ENCODE results near the gene SEC23A.

Gene SEC23A

GRCh38 chr14:39005044-39005880 is 97.8 kb downstream of the SEC23A start:
- H3K4me3 ChIP-seq (ENCODE audit: control insufficient read depth, low read depth, low read length): no peak overlapping the region
- peak; percentile 8 for DNase-seq (ENCODE audit: low read depth)
- TF ChIP-seq CTCF (conservative IDR thresholded peaks at IDR 0.05; ENCODE audit: control insufficient read depth, insufficient read depth, low read depth, low read length): no peak

- H3K4me3 ChIP-seq (ENCODE audit: control insufficient read depth, low read depth, low read length): no peak overlapping the region
- DNase-seq (ENCODE audit: low read depth): no peak
- no peak for TF ChIP-seq CTCF (conservative IDR thresholded peaks at IDR 0.05; ENCODE audit: control insufficient read depth, insufficient read depth, low read depth, low read length)
Observed at GRCh38 chr14:38999949-39000348, 103.1 kb downstream of the SEC23A start.

DNA sequence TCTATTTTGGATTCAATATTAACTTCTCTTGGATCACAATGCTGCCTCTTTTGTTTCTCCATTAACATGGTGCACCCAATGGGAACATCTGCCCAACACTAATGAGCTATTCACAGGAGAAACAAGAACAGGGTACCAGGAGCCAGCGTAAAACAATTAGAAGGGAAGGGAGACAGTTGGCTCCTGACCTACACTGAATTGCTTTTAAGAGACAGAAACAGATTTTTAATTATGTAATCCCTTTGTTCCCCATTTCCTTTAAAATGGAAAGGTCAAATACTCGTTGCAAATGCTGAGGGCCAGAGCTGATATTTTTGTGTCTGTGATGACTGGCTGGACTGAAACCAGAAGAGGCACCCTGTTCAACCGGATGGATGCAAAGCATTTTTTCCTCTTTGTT is 108.3 kb downstream of the SEC23A start:
- no peak for TF ChIP-seq CTCF (conservative IDR thresholded peaks at IDR 0.05; ENCODE audit: control insufficient read depth, insufficient read depth, low read depth, low read length)
- no peak overlapping the region for H3K4me3 ChIP-seq (ENCODE audit: control insufficient read depth, low read depth, low read length)
- no peak for DNase-seq (ENCODE audit: low read depth)

GRCh38 chr14:38993981-38994380 is 109.1 kb downstream of the SEC23A start:
- H3K4me3 ChIP-seq (ENCODE audit: control insufficient read depth, low read depth, low read length): no peak overlapping the region
- DNase-seq (ENCODE audit: low read depth): no peak
- no peak for TF ChIP-seq CTCF (conservative IDR thresholded peaks at IDR 0.05; ENCODE audit: control insufficient read depth, insufficient read depth, low read depth, low read length)

GRCh38 chr14:38992067-38992844 is 110.8 kb downstream of the SEC23A start:
- no peak for TF ChIP-seq CTCF (conservative IDR thresholded peaks at IDR 0.05; ENCODE audit: control insufficient read depth, insufficient read depth, low read depth, low read length)
- H3K4me3 ChIP-seq (ENCODE audit: control insufficient read depth, low read depth, low read length): no peak overlapping the region
- no peak for DNase-seq (ENCODE audit: low read depth)

GRCh38 chr14:38991299-38991698 is 111.7 kb downstream of the SEC23A start:
- no peak for TF ChIP-seq CTCF (conservative IDR thresholded peaks at IDR 0.05; ENCODE audit: control insufficient read depth, insufficient read depth, low read depth, low read length)
- DNase-seq (ENCODE audit: low read depth): no peak
- no peak overlapping the region for H3K4me3 ChIP-seq (ENCODE audit: control insufficient read depth, low read depth, low read length)
